ENCODE data around the gene RAB5B. TPM values are rescaled to one million over a fixed set of nuclear protein-coding genes. Genes with fewer than 3 reads are reported as not detected.

Gene RAB5B
- total and polyA plus RNA-seq, 10 of the 15 experiments (the other 5 are each of a cell fraction or from before 2014, with no cell fraction given): 7.5 to 149 (median 37.8) TPM

- no peaks in the 10 kb centered on the region for H4K20me1 ChIP-seq (ENCODE audit: control insufficient read depth, insufficient read depth)
- no peaks in the 10 kb centered on the region for H3K9me3 ChIP-seq (replicated peaks; ENCODE audit: control insufficient read depth, insufficient read depth, low read length)
- ATAC-seq (no peak), DNase-seq (ENCODE audit: low read depth, low spot score) (no peak), FAIRE-seq (no peak)
- POLR2A ChIA-PET: no interaction called here
- H3K4me1 ChIP-seq (ENCODE audit: control insufficient read depth, insufficient read depth, low read length): peaks cover 12% of the 10 kb centered on the region
- no peaks in the 10 kb centered on the region for H3K36me3 ChIP-seq (ENCODE audit: control insufficient read depth in 2 of 2, insufficient read depth in 2 of 2, low read length in 1 of 2)
- H3K27ac ChIP-seq (ENCODE audit: control insufficient read depth, insufficient read depth): no peak overlapping the region
- intact Hi-C loops (cut with micrococcal nuclease; ENCODE audit: unreplicated experiment) (no loop called here), in situ Hi-C loops (cut with MboI) (no loop called here)
- H3K4me2 ChIP-seq (ENCODE audit: control insufficient read depth, insufficient read depth): no peak overlapping the region
- H3K27me3 ChIP-seq (replicated peaks in 1 of 2; ENCODE audit: control insufficient read depth in 2 of 2, insufficient read depth in 2 of 2, low read length in 1 of 2): no peaks in the 10 kb centered on the region
- H3K9ac ChIP-seq (ENCODE audit: control insufficient read depth, insufficient read depth, low read length): no peak overlapping the region
- no peak overlapping the region for H2AFZ ChIP-seq (ENCODE audit: control insufficient read depth, low read depth, low read length)
- BruUV-seq (replicated peaks): no TSS peak
- H3K79me2 ChIP-seq (ENCODE audit: control insufficient read depth, insufficient read depth, low read length): peaks cover 21% of the 10 kb centered on the region
- 73% methylated on average over 2 of the region's 2 CpGs for WGBS (ENCODE audit: insufficient coverage, insufficient replicate concordance, low lambda C conversion rate, missing lambda C conversion rate)
- TF ChIP-seq SUZ12 (IDR thresholded peaks at IDR 0.05; ENCODE audit: unreplicated experiment): no peak
- TF ChIP-seq WRNIP1 (IDR thresholded peaks at IDR 0.05; ENCODE audit: borderline replicate concordance, low read depth, low read length): no peak
- no peak for TF ChIP-seq ZNF384 (IDR thresholded peaks at IDR 0.05; ENCODE audit: borderline replicate concordance, low read depth, low read length)
- RAD21 ChIA-PET (ENCODE audit: unreplicated experiment): no interaction called here
- CTCF ChIA-PET: no interaction called here
- SMC1A ChIA-PET (ENCODE audit: uncharacterized antibody, unreplicated experiment): no interaction called here
- no peak overlapping the region for H3K4me3 ChIP-seq
Observed at GRCh38 chr12:55963760-55964159, 10.1 kb upstream of the RAB5B start.

- ChIA-PET CTCF (interaction anchor here (0.6 kb wide), 1 partner anchor 34 kb away, joined by 3 read pairs; the partner anchor contains the start of gene DGKA), RAD21 (ENCODE audit: unreplicated experiment) (no interaction called here), SMC1A (ENCODE audit: uncharacterized antibody, unreplicated experiment) (no interaction called here), POLR2A (no interaction called here)
- no peak for FAIRE-seq
- no peak for DNase-seq (ENCODE audit: low read depth, low spot score)
- Histone ChIP-seq H4K20me1 (ENCODE audit: control insufficient read depth, insufficient read depth) (no peaks in the 10 kb centered on the region), H3K4me1 (ENCODE audit: control insufficient read depth, insufficient read depth, low read length) (peaks cover 12% of the 10 kb centered on the region), H3K79me2 (ENCODE audit: control insufficient read depth, insufficient read depth, low read length) (peaks cover 24% of the 10 kb centered on the region), H3K27ac (ENCODE audit: control insufficient read depth, insufficient read depth) (no peak overlapping the region), H3K9ac (ENCODE audit: control insufficient read depth, insufficient read depth, low read length) (no peak overlapping the region), H2AFZ (ENCODE audit: control insufficient read depth, low read depth, low read length) (no peak overlapping the region), H3K4me2 (ENCODE audit: control insufficient read depth, insufficient read depth) (no peak overlapping the region), H3K9me3 (replicated peaks; ENCODE audit: control insufficient read depth, insufficient read depth, low read length) (no peaks in the 10 kb centered on the region), H3K27me3 (replicated peaks in 1 of 2; ENCODE audit: control insufficient read depth in 2 of 2, insufficient read depth in 2 of 2, low read length in 1 of 2) (no peaks in the 10 kb centered on the region), H3K4me3 (no peak overlapping the region), H3K36me3 (ENCODE audit: control insufficient read depth in 2 of 2, insufficient read depth in 2 of 2, low read length in 1 of 2) (peaks cover 0 to 4% of the 10 kb centered on the region in 2 experiments; a peak in 2 of 4 replicates)
- in situ Hi-C loops (cut with MboI): no loop called here
- ATAC-seq: no peak
- no TSS peak for BruUV-seq (replicated peaks)
- 82% methylated on average over 4 of the region's 5 CpGs for WGBS (ENCODE audit: insufficient coverage, insufficient replicate concordance, low lambda C conversion rate, missing lambda C conversion rate)
- intact Hi-C loops (cut with micrococcal nuclease; ENCODE audit: unreplicated experiment): no loop called here
- TF ChIP-seq ASH2L (IDR thresholded peaks at IDR 0.05; ENCODE audit: borderline replicate concordance, low read depth) (no peak), ELK1 (IDR thresholded peaks at IDR 0.05; ENCODE audit: low read depth, low read length) (no peak), PAX5 (IDR thresholded peaks at IDR 0.05; ENCODE audit: borderline replicate concordance, low read depth, low read length) (no peak), E2F8 (IDR thresholded peaks at IDR 0.05; ENCODE audit: low read depth, partially characterized antibody) (no peak), HCFC1 (IDR thresholded peaks at IDR 0.05; ENCODE audit: low read length) (no peak), NRF1 (conservative IDR thresholded peaks at IDR 0.05; ENCODE audit: low read depth, low read length) (no peak), RAD51 (IDR thresholded peaks at IDR 0.05) (no peak), MTA2 (IDR thresholded peaks at IDR 0.05; ENCODE audit: low read depth) (no peak), BMI1 (IDR thresholded peaks at IDR 0.05; ENCODE audit: borderline replicate concordance) (no peak)
Observed at GRCh38 chr12:55965240-55965639, 8.6 kb upstream of the RAB5B start.
